Right lobe of liver (tissue), 4 donors: ENCODE data around the gene CIRBP.

Source experiments
- CTCF ChIP-seq, 4 donors: fragments of 200-600 bp in 3 of 4; fragments of 450-650 bp in 1 of 4; IDR thresholded peaks; one replicate each; pipeline versions ENCODE4 v1.5.1 to v1.8.0; 2016 to 2022; ENCODE audit warnings: antibody characterized with exemption in 4 of 4, mild to moderate bottlenecking in 2 of 4
- POLR2A ChIP-seq: fragments of 450-650 bp; IDR thresholded peaks from one replicate; pipeline ENCODE4 v1.6.1; 2017; ENCODE audit warnings: antibody characterized with exemption, mild to moderate bottlenecking
- donor health status: DM: no; HTN: no; CAD: no.
- donor health status: DM: no; HTN: no; CAD: no.
- donor health status: DM: no; HTN: yes; CAD: no.

- TF ChIP-seq CTCF (IDR thresholded peaks at IDR 0.05) (no peak), POLR2A (no peak)
Measured at GRCh38 chr19:1274852-1275259, 5.7 kb downstream of the CIRBP start.
